ENCODE measurements around the gene CNTNAP2. TPM values are rescaled to one million over a fixed set of nuclear protein-coding genes. Genes with fewer than 3 reads are reported as not detected.

Gene CNTNAP2
- total RNA-seq, 2 experiments from 2014 or later = 0.28 TPM; not detected in 1

DNA sequence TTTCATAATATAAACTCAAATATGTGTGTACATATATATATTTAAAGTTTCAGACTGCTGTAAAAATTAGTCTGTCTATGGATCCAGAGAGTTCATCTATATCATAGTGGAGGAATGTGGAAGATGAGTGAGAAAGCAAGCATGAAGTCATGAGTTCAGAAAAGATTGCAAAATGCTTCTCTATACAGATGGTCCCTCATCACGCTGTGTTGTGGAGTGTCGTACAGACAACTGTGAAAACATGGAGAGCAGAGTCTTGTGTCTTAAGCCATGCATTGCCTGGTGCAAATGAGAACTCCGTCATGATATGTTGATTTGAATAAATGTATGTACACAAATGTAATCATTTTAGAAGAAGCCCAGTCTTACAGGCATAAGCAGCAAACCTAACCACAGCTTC is 316.9 kb downstream of the CNTNAP2 start:
- intact Hi-C loops (cut with micrococcal nuclease; ENCODE audit: unreplicated experiment) = no loop called here
- ChIA-PET POLR2A (no interaction called here), CTCF (ENCODE audit: unreplicated experiment) (no interaction called here)
- Histone ChIP-seq H3K9me3 (ENCODE audit: low read length) (no peaks in the 10 kb centered on the region), H3K4me3 (ENCODE audit: low read depth, low read length, poor library complexity, severe bottlenecking) (no peak overlapping the region), H3K4me2 (ENCODE audit: low read length) (no peak overlapping the region), H3K4me1 (ENCODE audit: insufficient read depth, low read length, poor library complexity, severe bottlenecking) (no peaks in the 10 kb centered on the region), H3K9me2 (ENCODE audit: insufficient read depth, low read length) (no peaks in the 10 kb centered on the region), H3K36me3 (ENCODE audit: insufficient read depth, low read length) (no peaks in the 10 kb centered on the region), H3K79me2 (ENCODE audit: insufficient read depth, low read depth, low read length) (no peaks in the 10 kb centered on the region), H3K27ac (ENCODE audit: low read depth, low read length, poor library complexity, severe bottlenecking) (no peak overlapping the region), H2AFZ (ENCODE audit: low read length) (no peak overlapping the region), H4K20me1 (ENCODE audit: insufficient read depth, low read length) (no peaks in the 10 kb centered on the region)
- no peak for TF ChIP-seq EZH2phosphoT487 (IDR thresholded peaks at IDR 0.05; ENCODE audit: borderline replicate concordance, low read depth, low read length)
- TF ChIP-seq, protein P1, sequence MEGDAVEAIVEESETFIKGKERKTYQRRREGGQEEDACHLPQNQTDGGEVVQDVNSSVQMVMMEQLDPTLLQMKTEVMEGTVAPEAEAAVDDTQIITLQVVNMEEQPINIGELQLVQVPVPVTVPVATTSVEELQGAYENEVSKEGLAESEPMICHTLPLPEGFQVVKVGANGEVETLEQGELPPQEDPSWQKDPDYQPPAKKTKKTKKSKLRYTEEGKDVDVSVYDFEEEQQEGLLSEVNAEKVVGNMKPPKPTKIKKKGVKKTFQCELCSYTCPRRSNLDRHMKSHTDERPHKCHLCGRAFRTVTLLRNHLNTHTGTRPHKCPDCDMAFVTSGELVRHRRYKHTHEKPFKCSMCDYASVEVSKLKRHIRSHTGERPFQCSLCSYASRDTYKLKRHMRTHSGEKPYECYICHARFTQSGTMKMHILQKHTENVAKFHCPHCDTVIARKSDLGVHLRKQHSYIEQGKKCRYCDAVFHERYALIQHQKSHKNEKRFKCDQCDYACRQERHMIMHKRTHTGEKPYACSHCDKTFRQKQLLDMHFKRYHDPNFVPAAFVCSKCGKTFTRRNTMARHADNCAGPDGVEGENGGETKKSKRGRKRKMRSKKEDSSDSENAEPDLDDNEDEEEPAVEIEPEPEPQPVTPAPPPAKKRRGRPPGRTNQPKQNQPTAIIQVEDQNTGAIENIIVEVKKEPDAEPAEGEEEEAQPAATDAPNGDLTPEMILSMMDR (conservative IDR thresholded peaks at IDR 0.05; ENCODE audit: low read length) = no peak
- no TSS peak for BruUV-seq (replicated peaks)
- DNase-seq (ENCODE audit: low spot score) = no peak

DNA sequence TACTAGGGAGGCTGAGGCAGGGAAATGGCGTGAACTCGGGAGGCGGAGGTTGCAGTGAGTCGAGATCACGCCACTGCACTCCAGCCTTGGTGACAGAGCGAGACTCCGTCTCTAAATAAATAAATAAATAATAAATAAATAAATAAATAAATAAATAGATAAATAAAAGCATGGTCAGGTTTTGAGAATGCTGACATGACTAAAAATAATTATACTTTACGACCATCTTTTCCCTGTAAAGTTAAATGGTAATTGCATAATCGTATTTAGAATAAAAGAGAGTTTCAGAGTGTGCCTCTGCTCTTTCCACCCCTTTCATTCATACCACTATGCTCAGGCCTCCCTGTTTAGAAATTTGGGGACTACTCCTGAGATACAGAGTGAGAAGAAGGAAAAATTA is 326.5 kb downstream of the CNTNAP2 start:
- intact Hi-C loops (cut with micrococcal nuclease; ENCODE audit: unreplicated experiment) = no loop called here
- no peak for DNase-seq (ENCODE audit: low spot score)
- TF ChIP-seq, protein P1 (conservative IDR thresholded peaks at IDR 0.05; ENCODE audit: low read length) = no peak
- no peak for TF ChIP-seq EZH2phosphoT487 (IDR thresholded peaks at IDR 0.05; ENCODE audit: borderline replicate concordance, low read depth, low read length)
- Histone ChIP-seq H3K27ac (ENCODE audit: low read depth, low read length, poor library complexity, severe bottlenecking) (no peak overlapping the region), H2AFZ (ENCODE audit: low read length) (no peak overlapping the region), H3K9me3 (ENCODE audit: low read length) (no peaks in the 10 kb centered on the region), H3K9me2 (ENCODE audit: insufficient read depth, low read length) (no peaks in the 10 kb centered on the region), H3K4me2 (ENCODE audit: low read length) (no peak overlapping the region), H3K4me3 (ENCODE audit: low read depth, low read length, poor library complexity, severe bottlenecking) (no peak overlapping the region), H3K79me2 (ENCODE audit: insufficient read depth, low read depth, low read length) (no peaks in the 10 kb centered on the region), H4K20me1 (ENCODE audit: insufficient read depth, low read length) (no peaks in the 10 kb centered on the region), H3K36me3 (ENCODE audit: insufficient read depth, low read length) (no peaks in the 10 kb centered on the region), H3K4me1 (ENCODE audit: insufficient read depth, low read length, poor library complexity, severe bottlenecking) (no peaks in the 10 kb centered on the region)
- POLR2A ChIA-PET = no interaction called here
- BruUV-seq (replicated peaks) = no TSS peak
- CTCF ChIA-PET (ENCODE audit: unreplicated experiment) = no interaction called here

DNA sequence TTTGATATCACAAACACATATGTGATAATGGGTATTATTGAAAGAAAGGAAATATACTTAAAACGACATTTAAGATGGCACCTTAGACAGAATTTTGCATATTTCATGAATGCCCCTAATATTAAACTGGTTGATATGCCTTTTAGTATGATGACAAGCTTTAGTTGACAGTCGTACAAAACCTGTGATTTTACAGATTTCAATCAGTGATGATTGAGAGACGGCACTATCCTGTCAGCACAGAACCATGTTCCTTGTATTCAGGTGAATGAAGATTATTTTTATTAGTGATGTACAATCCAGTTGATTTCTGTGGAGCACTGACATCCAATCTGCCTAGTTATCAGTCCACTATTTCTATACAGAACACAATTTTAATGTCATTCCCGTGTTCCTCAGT is 333.0 kb downstream of the CNTNAP2 start:
- ChIA-PET CTCF (ENCODE audit: unreplicated experiment) (no interaction called here), POLR2A (no interaction called here)
- DNase-seq (ENCODE audit: low spot score) = no peak
- Histone ChIP-seq H3K9me2 (ENCODE audit: insufficient read depth, low read length) (no peaks in the 10 kb centered on the region), H3K4me1 (ENCODE audit: insufficient read depth, low read length, poor library complexity, severe bottlenecking) (no peaks in the 10 kb centered on the region), H3K79me2 (ENCODE audit: insufficient read depth, low read depth, low read length) (no peaks in the 10 kb centered on the region), H3K27ac (ENCODE audit: low read depth, low read length, poor library complexity, severe bottlenecking) (no peak overlapping the region), H3K36me3 (ENCODE audit: insufficient read depth, low read length) (no peaks in the 10 kb centered on the region), H3K4me3 (ENCODE audit: low read depth, low read length, poor library complexity, severe bottlenecking) (no peak overlapping the region), H4K20me1 (ENCODE audit: insufficient read depth, low read length) (no peaks in the 10 kb centered on the region), H3K9me3 (ENCODE audit: low read length) (no peaks in the 10 kb centered on the region), H2AFZ (ENCODE audit: low read length) (no peak overlapping the region), H3K4me2 (ENCODE audit: low read length) (no peak overlapping the region)
- TF ChIP-seq EZH2phosphoT487 (IDR thresholded peaks at IDR 0.05; ENCODE audit: borderline replicate concordance, low read depth, low read length) = no peak
- TF ChIP-seq, protein P1 (conservative IDR thresholded peaks at IDR 0.05; ENCODE audit: low read length) = no peak
- intact Hi-C loops (cut with micrococcal nuclease; ENCODE audit: unreplicated experiment) = no loop called here
- BruUV-seq (replicated peaks) = no TSS peak
